ENCODE measurements around the gene SMPD1.

SMPD1 gene
- total RNA-seq = 22.7 to 39.2 (median 35.7) reads per million in 4 experiments

- peak; percentile 92 for DNase-seq
These were observed at the start of gene SMPD1 for GRCh38 chr11:6389905-6390717. SMPD1 (plus strand) TSS chr11:6390474; CDS start chr11:6390599, 125 bp downstream.

GRCh38 chr11:6345366-6345765 lies 44.9 kb upstream of the SMPD1 start:
- DNase-seq = no peak

GRCh38 chr11:6350043-6350442 lies 40.2 kb upstream of the SMPD1 start:
- DNase-seq = no peak

GRCh38 chr11:6350486-6350885 lies 39.8 kb upstream of the SMPD1 start:
- DNase-seq = no peak

GRCh38 chr11:6351782-6352382 lies 38.4 kb upstream of the SMPD1 start:
- DNase-seq = no peak

- peak; percentile 32 for DNase-seq
These were observed 36.8 kb upstream of the SMPD1 start for GRCh38 chr11:6353367-6353987.

GRCh38 chr11:6354651-6355485 lies 35.4 kb upstream of the SMPD1 start:
- no peak for DNase-seq

- DNase-seq = no peak
These were observed 33.7 kb upstream of the SMPD1 start for GRCh38 chr11:6356503-6357055.

GRCh38 chr11:6357222-6357621 lies 33.1 kb upstream of the SMPD1 start:
- DNase-seq = no peak

- no peak for DNase-seq
These were observed 30.1 kb upstream of the SMPD1 start for GRCh38 chr11:6360183-6360582.

- DNase-seq = no peak
These were observed 27.9 kb upstream of the SMPD1 start for GRCh38 chr11:6362185-6362872.

- peak; percentile 38 for DNase-seq
These were observed 27.2 kb upstream of the SMPD1 start for GRCh38 chr11:6362873-6363678.

- no peak for DNase-seq
These were observed 24.6 kb upstream of the SMPD1 start for GRCh38 chr11:6365659-6366058.

- no peak for DNase-seq
These were observed 18.4 kb upstream of the SMPD1 start for GRCh38 chr11:6371825-6372224.

GRCh38 chr11:6377902-6378639 lies 12.2 kb upstream of the SMPD1 start:
- no peak for DNase-seq

GRCh38 chr11:6378640-6378989 lies 11.7 kb upstream of the SMPD1 start:
- DNase-seq = no peak

GRCh38 chr11:6385046-6385777 lies 5.1 kb upstream of the SMPD1 start:
- DNase-seq = no peak

GRCh38 chr11:6387811-6388599 lies 2.3 kb upstream of the SMPD1 start:
- DNase-seq = no peak

- DNase-seq = no peak
These were observed 1.5 kb upstream of the SMPD1 start for GRCh38 chr11:6388748-6389147.
